ENCODE results near the gene NLE1.

Gene NLE1

GRCh38 chr17:35082073-35082657 lies 59.9 kb downstream of the NLE1 start:
- Histone ChIP-seq H3K9ac (ENCODE audit: low read length) (no peak overlapping the region), H3K4me1 (ENCODE audit: control insufficient read depth, insufficient read depth, low read length) (peaks cover 12% of the 10 kb centered on the region), H3K27me3 (replicated peaks; ENCODE audit: control insufficient read depth, insufficient read depth, low read length) (no peaks in the 10 kb centered on the region), H3K4me3 (ENCODE audit: low read length) (no peak overlapping the region), H3K9me3 (ENCODE audit: control insufficient read depth, low read length) (no peaks in the 10 kb centered on the region), H3K36me3 (ENCODE audit: control insufficient read depth, insufficient read depth, low read length, severe bottlenecking) (no peaks in the 10 kb centered on the region)
- peak; percentile 76 for DNase-seq (ENCODE audit: low read depth)

GRCh38 chr17:35081638-35082037 lies 60.5 kb downstream of the NLE1 start:
- H3K36me3 ChIP-seq (ENCODE audit: control insufficient read depth, insufficient read depth, low read length, severe bottlenecking), result no peaks in the 10 kb centered on the region
- H3K4me3 ChIP-seq (ENCODE audit: low read length), result no peak overlapping the region
- DNase-seq (ENCODE audit: low read depth), result no peak
- H3K4me1 ChIP-seq (ENCODE audit: control insufficient read depth, insufficient read depth, low read length), result peaks cover 12% of the 10 kb centered on the region
- no peaks in the 10 kb centered on the region for H3K9me3 ChIP-seq (ENCODE audit: control insufficient read depth, low read length)
- H3K27me3 ChIP-seq (replicated peaks; ENCODE audit: control insufficient read depth, insufficient read depth, low read length), result no peaks in the 10 kb centered on the region
- no peak overlapping the region for H3K9ac ChIP-seq (ENCODE audit: low read length)

- H3K4me1 ChIP-seq (ENCODE audit: control insufficient read depth, insufficient read depth, low read length), result peaks cover 12% of the 10 kb centered on the region
- no peak overlapping the region for H3K9ac ChIP-seq (ENCODE audit: low read length)
- no peaks in the 10 kb centered on the region for H3K27me3 ChIP-seq (replicated peaks; ENCODE audit: control insufficient read depth, insufficient read depth, low read length)
- no peaks in the 10 kb centered on the region for H3K36me3 ChIP-seq (ENCODE audit: control insufficient read depth, insufficient read depth, low read length, severe bottlenecking)
- H3K4me3 ChIP-seq (ENCODE audit: low read length), result no peak overlapping the region
- H3K9me3 ChIP-seq (ENCODE audit: control insufficient read depth, low read length), result no peaks in the 10 kb centered on the region
- DNase-seq (ENCODE audit: low read depth), result no peak
Measured at GRCh38 chr17:35080536-35080935, 61.6 kb downstream of the NLE1 start.

GRCh38 chr17:35079547-35080423 lies 62.3 kb downstream of the NLE1 start:
- Histone ChIP-seq H3K36me3 (ENCODE audit: control insufficient read depth, insufficient read depth, low read length, severe bottlenecking) (no peaks in the 10 kb centered on the region), H3K4me3 (ENCODE audit: low read length) (no peak overlapping the region), H3K4me1 (ENCODE audit: control insufficient read depth, insufficient read depth, low read length) (peaks cover 12% of the 10 kb centered on the region), H3K9me3 (ENCODE audit: control insufficient read depth, low read length) (no peaks in the 10 kb centered on the region), H3K9ac (ENCODE audit: low read length) (no peak overlapping the region), H3K27me3 (replicated peaks; ENCODE audit: control insufficient read depth, insufficient read depth, low read length) (no peaks in the 10 kb centered on the region)
- DNase-seq (ENCODE audit: low read depth), result no peak

Data from adipocyte (in vitro differentiated cells).